Neutrophil (primary cell): ENCODE results near the gene CECR2.

Experiments used
- H3K27ac ChIP-seq: fragments of 200-600 bp; sonication (generic); 2 replicates; pipeline ENCODE4 v1.5.1; 2016; ENCODE audit warnings: mild to moderate bottlenecking, moderate library complexity
- H3K27me3 ChIP-seq: fragments of 200-600 bp; sonication (generic); 2 replicates; pipeline ENCODE4 v1.6.0; 2016; ENCODE audit warnings: mild to moderate bottlenecking
- H3K36me3 ChIP-seq: fragments of 200-600 bp; sonication (generic); 2 replicates; pipeline ENCODE4 v1.5.1; 2017
- H3K4me1 ChIP-seq, 2 experiments: fragments of 200-600 bp in 1 of 2; sonication (generic) in 1 of 2; 1 replicate in 1 of 2; 2 replicates in 1 of 2; pipeline versions ENCODE4 v1.5.1 to v1.6.1; 2013 to 2016; ENCODE audit warnings: low read depth in 1 of 2, low read length in 1 of 2, mild to moderate bottlenecking in 1 of 2, moderate library complexity in 1 of 2; ENCODE audit not compliant: control insufficient read depth in 1 of 2, insufficient read depth in 1 of 2
- H3K4me3 ChIP-seq, 2 experiments: fragments of 200-600 bp in 1 of 2; sonication (generic) in 1 of 2; 1 replicate in 1 of 2; 2 replicates in 1 of 2; pipeline ENCODE4 v1.5.1; 2013 to 2016; ENCODE audit warnings: low read depth in 1 of 2, low read length in 1 of 2, mild to moderate bottlenecking in 1 of 2, moderate library complexity in 1 of 2
- H3K9me3 ChIP-seq: fragments of 200-600 bp; sonication (generic); 2 replicates; pipeline ENCODE4 v1.5.1; 2016
- CTCF ChIP-seq: fragments of 200-600 bp; sonication (generic); IDR thresholded peaks from 2 replicates; pipeline ENCODE4 v1.5.1; 2016; ENCODE audit warnings: antibody characterized with exemption

The CECR2 gene

GRCh38 chr22:17436981-17437412 is 67.7 kb downstream of the CECR2 start:
- Histone ChIP-seq H3K4me3 (no peak overlapping the region), H3K27ac (no peak overlapping the region), H3K4me1 (no peaks in the 10 kb centered on the region), H3K9me3 (no peaks in the 10 kb centered on the region), H3K36me3 (no peaks in the 10 kb centered on the region), H3K27me3 (peaks cover 38% of the 10 kb centered on the region)
- no peak for TF ChIP-seq CTCF

- Histone ChIP-seq H3K27me3 (peaks cover 38% of the 10 kb centered on the region), H3K4me3 (no peak overlapping the region), H3K4me1 (no peaks in the 10 kb centered on the region), H3K27ac (no peak overlapping the region), H3K36me3 (no peaks in the 10 kb centered on the region), H3K9me3 (no peaks in the 10 kb centered on the region)
- TF ChIP-seq CTCF: no peak
These were observed 68.8 kb downstream of the CECR2 start for GRCh38 chr22:17438026-17438425.

GRCh38 chr22:17441326-17441725 is 72.1 kb downstream of the CECR2 start:
- Histone ChIP-seq H3K4me3 (no peak overlapping the region), H3K27ac (no peak overlapping the region), H3K9me3 (no peaks in the 10 kb centered on the region), H3K27me3 (peaks cover 32% of the 10 kb centered on the region), H3K36me3 (no peaks in the 10 kb centered on the region), H3K4me1 (no peaks in the 10 kb centered on the region)
- TF ChIP-seq CTCF: no peak

- Histone ChIP-seq H3K9me3 (no peaks in the 10 kb centered on the region), H3K4me3 (no peak overlapping the region)
- TF ChIP-seq CTCF: no peak
These were observed 74.3 kb downstream of the CECR2 start for GRCh38 chr22:17443405-17444203.

GRCh38 chr22:17444204-17444504 is 74.9 kb downstream of the CECR2 start:
- Histone ChIP-seq H3K4me1 (no peaks in the 10 kb centered on the region), H3K9me3 (no peaks in the 10 kb centered on the region), H3K27ac (no peak overlapping the region), H3K27me3 (peaks cover 11% of the 10 kb centered on the region), H3K36me3 (no peaks in the 10 kb centered on the region), H3K4me3 (no peak overlapping the region)
- no peak for TF ChIP-seq CTCF

More at GRCh38 chr22:17443405-17444203, 74.3 kb downstream of the CECR2 start:
- Histone ChIP-seq H3K27ac (no peak overlapping the region), H3K36me3 (no peaks in the 10 kb centered on the region), H3K27me3 (peaks cover 11% of the 10 kb centered on the region), H3K4me1 (no peaks in the 10 kb centered on the region)
